COLO829 (cell line): ENCODE results near the gene SEMA4G.

Source experiments
- DNase-seq: peaks from one replicate; pipeline ENCODE4 v3.0.0; 2012; ENCODE audit warnings: low spot score

Gene SEMA4G

DNA sequence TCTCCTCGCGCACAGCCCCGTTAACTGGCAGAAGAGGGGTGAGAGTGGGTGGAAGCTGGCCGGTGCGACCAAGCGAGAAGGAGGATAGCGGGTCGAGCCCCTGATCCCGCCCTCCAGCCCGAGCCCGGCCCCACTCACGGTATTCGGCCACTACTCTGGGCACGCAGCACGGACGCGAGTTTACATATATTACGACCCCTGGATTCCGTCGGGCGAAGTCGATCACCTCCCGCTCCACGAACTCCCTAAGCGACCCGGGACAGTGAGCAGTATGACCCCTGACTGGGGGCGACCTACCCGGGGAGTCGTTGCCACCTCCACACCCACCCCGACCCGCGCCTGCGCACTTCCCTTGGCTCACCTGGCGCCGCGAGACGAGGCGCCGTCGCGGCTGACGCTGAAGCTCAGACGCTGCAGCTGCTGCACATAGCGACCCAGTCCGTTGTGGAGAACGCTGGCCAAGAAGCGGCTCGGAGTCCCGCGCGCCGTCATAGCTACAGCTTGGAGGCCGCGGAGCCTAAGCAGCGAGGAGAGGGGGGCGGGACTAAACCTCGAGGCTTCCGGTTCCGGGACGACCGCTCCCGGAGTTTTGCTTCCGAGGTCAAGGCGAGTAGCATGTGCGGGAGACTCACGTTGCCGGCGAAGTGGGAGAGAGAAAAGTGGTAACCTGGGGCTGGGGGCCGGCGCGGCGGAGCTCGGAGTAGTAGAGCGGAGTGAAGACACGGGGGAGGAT is 17.8 kb downstream of the SEMA4G start, which contains the start of the genes MRPL43 and TWNK:
Gene MRPL43, minus strand, starts transcription at position 546 of the 733 bp plus-strand sequence. Its CDS starts 54 bp downstream, at position 492.
Gene TWNK, plus strand, starts transcription at position 592 of the 733 bp plus-strand sequence. CDS start 668 bp downstream, outside the sequence.
- DNase-seq: peak; percentile 53

DNA sequence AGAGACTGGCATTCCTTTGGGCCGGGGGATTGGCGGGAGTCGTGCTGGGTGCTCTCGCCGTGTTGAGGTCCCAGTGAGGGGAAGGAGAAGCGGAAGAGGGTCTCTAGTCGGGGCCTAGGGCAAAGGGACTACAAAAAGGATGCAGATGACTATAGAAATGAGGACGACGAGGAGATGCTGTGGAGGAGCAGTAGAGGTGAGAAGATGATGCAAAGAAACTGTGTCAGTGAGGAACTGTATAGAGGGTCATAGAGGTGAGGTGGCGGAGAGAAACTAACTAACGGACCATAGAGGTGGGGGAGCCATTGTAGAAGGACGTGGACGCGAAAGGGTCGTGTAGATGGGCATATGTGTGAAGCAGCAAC is 18.4 kb downstream of the SEMA4G start:
- DNase-seq: no peak

DNA sequence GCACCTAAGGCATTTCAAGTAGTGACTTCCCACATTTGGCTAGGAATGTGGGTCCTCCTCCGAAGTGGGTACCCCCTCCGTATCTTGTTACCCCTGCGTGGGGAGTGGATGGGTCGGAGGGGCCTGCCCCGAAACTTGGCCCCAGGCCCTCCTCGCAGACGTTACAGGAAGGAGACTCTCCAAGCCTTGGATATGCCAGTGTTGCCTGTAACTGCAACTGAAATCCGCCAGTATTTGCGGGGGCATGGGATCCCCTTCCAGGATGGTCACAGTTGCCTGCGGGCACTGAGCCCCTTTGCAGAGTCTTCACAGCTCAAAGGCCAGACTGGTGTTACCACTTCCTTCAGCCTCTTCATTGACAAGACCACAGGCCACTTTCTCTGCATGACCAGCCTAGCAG is 18.9 kb downstream of the SEMA4G start:
- no peak for DNase-seq

DNA sequence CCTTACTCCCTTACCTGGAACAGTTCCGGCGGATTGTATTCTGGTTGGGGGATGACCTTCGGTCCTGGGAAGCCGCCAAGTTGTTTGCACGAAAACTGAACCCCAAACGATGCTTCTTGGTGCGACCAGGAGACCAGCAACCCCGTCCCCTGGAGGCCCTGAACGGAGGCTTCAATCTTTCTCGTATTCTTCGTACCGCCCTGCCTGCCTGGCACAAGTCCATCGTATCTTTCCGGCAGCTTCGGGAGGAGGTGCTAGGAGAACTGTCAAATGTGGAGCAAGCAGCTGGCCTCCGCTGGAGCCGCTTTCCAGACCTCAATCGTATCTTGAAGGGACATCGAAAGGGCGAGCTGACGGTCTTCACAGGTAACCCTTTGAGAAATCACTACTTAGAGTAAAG is 19.8 kb downstream of the SEMA4G start:
- DNase-seq: no peak

DNA sequence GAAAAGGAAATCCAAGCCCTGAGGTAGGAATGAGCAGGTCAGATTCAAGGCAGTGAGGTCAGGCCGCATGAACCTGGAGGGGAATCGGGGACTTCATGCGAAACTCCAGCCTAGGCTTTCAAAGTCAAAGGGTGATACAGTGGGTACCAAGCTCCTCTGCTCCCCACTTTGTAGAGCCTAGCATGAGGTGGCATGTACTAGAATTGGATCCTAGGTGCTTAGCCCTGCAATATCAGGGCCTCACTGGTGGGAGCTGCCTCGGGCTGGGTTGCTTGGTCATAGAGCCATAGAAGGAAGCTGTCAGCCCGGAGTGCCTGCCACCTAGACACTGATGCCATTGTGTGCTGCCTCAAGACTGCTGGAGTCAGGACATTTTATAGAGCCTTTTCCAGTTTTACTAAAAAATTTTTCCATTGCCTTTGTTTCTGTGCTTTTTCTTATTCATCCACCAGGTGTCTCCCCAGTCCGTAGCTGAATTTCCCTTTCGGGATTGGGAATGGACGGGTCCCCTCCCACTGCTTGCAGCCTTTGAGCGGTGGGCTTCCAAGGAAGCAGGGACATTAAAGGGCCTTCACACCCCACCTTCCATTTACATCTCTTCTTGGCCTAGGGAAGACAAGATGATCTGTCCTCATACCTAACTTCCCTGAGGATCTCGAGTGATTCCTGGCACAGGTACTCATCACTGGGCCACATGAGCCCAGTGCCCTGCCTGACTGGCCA is 24.8 kb downstream of the SEMA4G start:
- no peak for DNase-seq

DNA sequence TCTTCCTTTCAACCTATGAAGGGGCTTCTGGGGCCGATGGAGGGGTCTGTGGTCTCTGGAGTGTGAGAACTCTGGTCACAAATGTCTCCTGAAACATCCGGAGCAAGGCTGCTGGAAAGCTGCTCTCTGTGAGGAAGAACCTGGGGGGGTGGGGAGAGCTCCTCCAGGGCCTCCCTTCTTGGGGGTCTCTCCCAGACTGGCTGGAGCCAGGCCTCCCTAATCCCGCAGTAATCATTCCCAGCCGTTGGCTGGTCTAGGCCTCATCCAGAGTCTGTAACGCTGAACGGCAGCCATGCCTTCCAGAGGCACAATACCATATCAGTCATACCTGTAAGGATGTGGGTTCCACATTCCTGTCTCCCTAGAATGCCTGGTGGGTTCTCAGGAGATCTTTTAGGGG is 25.9 kb downstream of the SEMA4G start:
- no peak for DNase-seq

DNA sequence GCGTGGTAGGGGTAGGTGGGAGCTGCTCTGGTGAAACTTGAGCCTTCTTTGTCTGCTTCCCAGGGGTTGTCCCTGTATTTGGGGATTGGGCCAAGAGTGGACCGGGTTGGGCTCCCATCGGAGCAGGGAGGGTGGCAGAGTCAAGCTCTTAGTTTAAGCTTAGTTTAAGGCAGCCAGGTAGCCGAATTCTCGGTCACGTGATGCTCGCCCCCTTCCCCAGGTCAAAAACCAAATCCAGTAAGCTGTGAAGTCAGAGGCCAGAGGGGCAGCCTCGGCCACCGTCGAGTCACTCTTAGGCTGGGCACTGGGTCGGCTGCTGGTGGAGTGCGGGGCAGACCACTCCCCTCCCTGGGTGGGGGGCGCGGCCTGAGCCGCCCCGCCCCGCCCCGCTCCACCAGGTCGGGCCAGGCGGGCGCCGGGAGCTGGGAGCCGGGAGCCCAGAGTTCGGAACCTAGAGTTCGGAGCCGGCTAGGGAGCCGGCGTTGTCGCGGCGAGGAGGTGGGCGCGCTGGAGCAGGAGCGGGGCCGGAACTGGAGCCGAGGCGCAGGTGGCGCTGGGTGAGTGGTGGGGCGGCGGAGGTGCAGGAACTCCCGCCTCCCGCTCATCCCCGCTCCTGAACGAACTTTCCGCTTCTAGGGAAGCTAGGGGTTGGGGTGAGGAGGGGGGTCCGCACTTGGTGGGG is 27.5 kb downstream of the SEMA4G start:
- DNase-seq: no peak

DNA sequence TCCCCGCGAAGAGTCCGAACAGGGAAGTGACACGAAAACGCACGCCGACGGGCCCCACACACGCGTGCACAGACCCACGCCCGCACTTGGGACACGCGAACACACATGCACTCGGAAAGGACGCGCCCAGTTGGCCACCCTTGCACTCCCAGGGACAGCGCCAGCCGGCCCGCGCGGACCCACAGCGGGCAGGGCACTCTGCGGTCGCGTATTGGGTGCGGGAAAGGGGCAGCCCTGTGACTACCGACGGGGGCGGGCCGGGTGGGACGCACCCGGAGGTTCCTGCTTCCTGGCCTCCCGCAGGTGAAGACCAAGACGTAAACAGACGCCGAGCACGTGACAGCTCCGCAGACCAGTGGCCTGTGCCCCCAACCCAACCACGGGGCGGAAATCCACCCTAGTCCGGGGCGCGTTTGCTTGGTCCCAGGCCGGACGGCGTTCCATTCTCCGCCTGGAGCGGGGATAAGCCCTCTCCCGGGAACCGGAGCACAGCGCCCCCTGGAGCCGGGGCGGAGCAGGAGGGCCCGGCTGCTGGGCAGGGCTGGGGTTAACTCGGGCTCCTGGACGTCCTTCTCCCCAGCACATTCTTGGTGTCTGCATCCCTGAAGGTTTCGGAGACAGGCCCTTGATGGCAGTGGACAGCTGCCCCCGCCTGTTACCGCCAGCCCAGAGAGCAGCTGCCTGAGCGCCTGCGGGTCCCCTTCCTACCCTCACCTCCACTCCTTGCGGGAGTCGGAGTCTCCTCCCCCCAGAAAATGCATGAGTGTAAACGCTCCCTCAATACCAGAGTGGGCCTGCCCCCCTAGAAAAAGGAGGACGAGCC is 28.3 kb downstream of the SEMA4G start:
- peak; percentile 55 for DNase-seq

DNA sequence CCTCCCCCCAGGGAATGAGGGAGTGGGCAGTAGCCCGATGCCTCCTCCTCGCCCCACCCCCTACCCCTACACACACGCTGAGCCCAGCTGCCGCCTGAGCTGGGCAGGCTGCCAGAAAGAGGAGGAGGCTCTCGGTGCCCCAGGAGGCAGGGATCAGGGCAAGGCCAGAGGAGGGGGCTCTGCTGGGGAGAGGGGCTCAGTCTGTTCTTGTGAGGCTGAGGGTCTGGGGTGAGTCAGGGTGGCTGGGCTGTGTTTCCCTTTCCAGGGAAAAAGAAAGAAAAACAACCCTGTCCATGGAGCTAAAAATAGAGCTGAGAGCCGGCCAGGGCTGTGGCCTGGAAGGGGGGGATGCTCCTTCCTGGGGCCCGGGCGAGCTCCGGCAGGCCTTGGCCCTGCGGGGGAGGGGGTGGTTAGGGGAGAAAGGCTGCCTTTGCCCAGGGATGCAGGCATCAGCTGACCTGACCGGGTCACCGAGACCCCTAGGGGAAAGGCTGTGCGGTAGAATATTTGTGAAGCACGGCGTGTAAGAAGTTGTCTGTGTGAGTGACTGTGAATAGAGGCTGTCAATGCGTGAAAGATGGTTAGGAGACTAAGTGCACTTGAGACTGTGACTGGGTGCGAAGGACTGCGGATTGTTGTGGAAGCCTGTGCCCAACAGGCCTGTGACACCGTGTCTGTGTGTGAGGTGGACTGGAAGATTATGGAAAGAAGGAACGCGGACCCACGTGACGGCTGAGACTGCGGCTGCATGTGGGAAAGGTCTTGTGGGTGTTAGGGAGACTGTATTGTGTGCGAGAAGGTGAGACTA is 29.1 kb downstream of the SEMA4G start:
- peak; percentile 65 for DNase-seq

DNA sequence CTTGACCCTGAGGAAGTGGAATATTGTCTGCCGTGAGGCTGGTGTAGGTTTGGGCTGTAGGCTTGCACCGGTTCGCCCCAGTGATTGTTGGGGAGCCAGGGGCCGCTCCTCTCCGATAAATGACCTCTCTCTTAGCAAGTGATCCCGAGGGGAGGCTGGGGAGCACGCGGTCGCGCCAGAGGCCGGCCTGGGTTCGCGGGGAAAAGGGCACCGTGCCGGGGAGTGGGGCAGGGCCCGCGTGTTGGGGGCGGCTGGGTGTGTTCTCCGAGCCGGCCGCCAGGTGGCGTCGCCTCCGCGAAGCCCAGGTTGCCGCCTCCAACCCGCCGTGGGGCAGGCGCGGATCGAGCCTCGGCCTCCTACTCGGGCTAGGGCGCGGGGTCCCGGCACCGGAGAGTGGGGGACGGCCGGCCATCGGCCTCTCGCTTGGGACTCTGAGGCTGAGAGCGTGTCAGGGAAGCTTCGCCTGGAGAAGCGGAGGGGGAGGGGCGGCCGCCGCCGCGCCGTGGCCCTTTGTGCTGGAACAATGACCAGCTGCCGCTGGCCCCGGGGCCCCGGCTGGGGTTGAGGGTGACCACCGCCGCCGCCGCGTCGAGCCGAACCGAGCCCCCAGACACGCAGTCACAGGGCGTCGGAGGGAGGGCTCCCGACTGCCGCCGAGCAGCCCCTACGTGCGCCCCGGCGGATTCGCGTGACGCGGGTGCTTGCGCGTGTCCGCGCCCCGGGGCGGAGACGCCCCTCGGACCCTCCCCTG is 29.9 kb downstream of the SEMA4G start:
- no peak for DNase-seq

DNA sequence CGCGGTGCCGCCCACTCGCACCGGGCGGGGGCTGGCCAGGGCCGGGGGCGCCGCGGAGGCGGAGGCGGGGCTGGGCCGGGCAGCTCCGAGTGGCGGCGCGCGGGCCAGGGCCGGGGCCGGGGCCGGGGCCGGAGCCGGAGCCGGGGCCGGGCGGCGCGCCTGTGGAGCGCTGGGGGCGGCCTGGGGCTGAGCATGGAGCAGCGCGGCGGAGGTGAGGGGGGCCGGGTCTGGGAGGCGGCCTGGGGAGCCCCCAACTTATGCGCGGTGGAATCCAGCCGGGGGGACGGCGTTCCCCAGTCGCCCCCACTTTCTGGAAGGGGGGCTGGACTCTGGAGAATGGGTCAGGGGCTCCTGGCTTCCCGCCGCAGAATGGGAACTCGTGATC is 30.4 kb downstream of the SEMA4G start, which contains the start of gene LZTS2:
Gene LZTS2, plus strand, starts transcription at position 67 of the 385 bp plus-strand sequence. CDS start 2,731 bp downstream, outside the sequence.
- no peak for DNase-seq

DNA sequence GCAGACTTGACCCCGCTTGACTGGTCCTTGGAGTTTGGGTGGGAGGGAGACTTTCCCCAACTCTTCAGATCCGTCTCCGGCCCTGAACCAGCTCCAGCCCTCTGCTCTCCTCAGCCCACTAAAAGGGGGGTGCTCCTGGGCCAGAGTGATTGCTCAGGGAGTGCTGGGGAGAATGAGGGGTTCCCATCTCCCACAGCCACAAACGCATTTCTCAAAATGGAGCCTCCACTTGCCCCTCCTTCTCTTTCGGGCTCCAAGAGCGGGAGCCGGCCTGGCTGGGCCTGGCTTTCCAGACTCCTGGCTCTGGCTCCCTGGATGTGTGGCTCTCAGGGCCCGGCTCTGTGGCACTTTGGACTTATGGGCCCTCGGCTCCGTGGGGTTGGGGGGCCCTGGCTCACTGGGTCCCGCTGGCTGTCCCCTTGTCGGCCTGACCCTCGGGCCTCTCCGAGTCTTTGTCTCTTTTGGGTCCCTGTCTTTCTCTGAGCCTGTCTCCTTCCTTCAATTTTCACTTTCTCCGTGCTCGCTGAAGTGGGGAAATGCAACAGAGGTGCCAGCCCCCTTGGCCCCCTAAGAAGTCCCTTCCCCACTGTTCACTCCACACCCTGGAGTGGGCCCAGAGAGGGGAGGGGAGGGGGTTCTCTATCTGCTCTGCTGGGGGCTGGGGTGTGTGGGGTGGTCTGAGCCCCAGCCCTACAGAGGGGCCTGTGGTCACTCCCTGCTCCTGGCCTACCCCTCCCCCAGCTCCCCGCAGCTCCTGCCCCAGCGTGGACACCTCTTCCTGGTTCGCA is 31.0 kb downstream of the SEMA4G start:
- DNase-seq: no peak

DNA sequence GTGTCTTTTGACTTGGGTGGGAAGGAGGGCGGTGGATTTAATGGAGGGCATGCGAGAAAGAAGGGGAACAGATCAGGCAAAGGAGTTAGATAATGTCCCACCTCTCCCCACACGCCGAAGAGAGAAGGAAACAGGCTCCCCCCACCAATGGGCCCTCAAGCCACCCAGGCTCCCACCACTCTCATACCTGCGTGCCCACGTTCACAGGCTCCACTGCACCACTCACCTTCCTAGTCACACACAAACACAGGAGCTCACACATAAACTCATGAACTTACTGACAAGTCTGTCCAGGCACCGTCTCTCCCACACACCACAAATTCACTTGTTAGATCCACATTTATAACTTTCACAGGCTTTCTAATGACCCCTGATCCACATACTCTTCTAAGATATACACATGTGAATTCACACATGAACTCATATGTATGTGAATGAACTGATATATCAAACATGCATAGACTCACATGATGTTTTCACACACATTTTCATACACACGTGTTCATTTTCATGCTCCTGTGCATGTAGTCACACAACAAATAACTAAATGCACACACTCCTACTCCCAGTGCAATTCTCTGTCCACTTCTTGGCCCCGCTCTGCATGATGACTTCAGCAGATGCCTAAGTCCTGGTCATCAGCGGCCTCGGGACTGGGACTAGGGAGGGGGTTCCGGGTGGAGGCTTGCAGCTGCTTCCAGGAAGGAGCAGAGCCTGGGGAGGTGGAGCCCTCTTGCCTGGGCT is 31.8 kb downstream of the SEMA4G start:
- no peak for DNase-seq

DNA sequence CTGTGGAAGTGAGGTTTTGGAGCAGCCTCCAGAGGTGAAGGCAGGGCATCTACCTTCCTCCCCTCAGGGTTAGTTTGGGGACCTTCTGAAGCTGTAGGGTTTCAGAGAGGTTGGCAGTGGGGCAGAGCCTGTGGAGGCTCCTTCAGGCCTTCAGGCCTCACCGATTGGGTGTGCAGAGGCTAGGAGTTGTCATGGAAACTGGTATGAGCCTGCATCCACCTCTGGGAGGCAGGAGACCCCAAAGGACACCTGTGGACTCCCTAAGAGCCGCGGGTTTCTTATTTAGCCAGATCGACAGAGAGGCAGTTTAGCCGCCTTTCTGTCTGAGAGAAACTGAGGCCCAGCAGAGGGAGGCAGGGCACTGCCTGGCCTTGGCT is 32.3 kb downstream of the SEMA4G start:
- DNase-seq: no peak

DNA sequence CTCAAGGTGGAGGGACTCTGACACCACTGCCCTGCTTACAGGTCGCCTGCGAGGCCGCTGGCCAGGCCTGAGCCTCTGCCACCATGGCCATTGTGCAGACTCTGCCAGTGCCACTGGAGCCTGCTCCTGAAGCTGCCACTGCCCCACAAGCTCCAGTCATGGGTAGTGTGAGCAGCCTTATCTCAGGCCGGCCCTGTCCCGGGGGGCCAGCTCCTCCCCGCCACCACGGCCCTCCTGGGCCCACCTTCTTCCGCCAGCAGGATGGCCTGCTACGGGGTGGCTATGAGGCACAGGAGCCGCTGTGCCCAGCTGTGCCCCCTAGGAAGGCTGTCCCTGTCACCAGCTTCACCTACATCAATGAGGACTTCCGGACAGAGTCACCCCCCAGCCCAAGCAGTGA is 33.2 kb downstream of the SEMA4G start:
- DNase-seq: no peak

DNA sequence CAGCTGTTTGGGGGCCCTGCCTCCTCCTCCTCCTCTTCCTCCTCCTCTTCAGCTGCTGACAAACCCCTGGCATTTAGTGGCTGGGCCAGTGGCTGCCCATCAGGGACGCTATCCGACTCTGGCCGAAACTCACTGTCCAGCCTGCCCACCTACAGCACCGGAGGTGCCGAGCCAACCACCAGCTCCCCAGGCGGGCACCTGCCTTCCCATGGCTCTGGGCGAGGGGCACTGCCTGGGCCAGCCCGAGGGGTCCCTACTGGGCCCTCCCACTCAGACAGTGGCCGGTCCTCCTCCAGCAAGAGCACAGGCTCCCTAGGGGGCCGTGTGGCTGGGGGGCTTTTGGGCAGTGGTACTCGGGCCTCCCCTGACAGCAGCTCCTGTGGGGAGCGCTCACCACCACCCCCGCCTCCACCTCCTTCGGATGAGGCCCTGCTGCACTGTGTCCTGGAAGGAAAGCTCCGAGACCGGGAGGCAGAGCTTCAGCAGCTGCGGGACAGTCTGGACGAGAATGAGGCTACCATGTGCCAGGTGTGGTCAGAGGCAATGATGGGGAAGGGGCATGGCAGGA is 34.4 kb downstream of the SEMA4G start:
- no peak for DNase-seq

DNA sequence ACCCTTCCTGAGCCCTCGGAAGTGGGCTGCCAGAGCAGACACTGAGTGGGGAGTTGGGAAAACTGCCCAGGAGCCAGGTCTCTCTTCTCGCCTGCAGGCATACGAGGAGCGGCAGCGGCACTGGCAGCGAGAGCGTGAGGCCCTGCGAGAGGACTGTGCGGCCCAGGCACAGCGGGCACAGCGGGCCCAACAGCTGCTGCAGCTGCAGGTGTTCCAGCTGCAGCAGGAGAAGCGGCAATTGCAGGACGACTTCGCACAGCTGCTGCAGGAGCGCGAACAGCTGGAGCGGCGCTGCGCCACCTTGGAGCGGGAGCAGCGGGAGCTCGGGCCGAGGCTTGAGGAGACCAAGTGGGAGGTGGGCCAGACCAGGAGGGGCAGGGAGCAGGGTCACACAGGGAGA is 36.1 kb downstream of the SEMA4G start:
- no peak for DNase-seq

DNA sequence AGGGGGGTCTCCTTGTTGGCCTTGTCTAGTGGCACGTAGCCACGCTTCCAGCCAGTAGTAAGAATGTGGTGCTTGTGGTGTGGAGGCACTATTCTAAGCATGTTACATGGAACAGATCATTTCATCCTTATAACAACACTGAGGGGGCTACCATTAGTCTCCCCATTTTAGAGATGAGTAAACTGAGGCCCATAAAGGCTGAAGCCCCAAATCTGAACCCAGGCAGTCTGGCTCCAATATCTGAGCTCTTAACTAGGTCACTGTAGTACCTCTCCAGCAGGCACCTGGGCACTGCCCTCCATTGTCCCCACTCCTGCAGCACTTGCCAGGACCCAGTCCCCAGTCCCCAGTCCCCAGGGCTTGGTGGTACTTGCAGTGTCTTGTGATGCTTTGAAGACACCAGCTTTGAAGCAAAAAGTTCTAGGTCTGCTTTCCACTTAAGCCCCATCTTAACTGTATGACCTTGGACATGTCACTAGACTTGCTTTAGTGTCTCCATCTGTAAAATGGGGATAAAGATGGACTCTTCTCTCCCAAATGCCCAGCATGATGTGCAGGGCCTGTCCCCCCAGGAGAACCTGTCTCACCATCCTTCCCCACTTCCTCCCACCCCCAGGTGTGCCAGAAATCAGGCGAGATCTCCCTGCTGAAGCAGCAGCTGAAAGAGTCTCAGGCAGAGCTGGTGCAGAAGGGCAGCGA is 36.7 kb downstream of the SEMA4G start:
- DNase-seq: no peak
